ENCODE measurements around the gene ISYNA1. TPM values are rescaled to one million over a fixed set of nuclear protein-coding genes. Genes with fewer than 3 reads are reported as not detected.

Gene ISYNA1
- total and polyA plus RNA-seq, 4 donors: 4.7 to 41.9 (median 10.1) TPM

GRCh38 chr19:18464646-18465045 is 26.7 kb upstream of the ISYNA1 start (continued):
- TF ChIP-seq, protein P1, sequence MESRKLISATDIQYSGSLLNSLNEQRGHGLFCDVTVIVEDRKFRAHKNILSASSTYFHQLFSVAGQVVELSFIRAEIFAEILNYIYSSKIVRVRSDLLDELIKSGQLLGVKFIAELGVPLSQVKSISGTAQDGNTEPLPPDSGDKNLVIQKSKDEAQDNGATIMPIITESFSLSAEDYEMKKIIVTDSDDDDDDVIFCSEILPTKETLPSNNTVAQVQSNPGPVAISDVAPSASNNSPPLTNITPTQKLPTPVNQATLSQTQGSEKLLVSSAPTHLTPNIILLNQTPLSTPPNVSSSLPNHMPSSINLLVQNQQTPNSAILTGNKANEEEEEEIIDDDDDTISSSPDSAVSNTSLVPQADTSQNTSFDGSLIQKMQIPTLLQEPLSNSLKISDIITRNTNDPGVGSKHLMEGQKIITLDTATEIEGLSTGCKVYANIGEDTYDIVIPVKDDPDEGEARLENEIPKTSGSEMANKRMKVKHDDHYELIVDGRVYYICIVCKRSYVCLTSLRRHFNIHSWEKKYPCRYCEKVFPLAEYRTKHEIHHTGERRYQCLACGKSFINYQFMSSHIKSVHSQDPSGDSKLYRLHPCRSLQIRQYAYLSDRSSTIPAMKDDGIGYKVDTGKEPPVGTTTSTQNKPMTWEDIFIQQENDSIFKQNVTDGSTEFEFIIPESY (IDR thresholded peaks at IDR 0.05): no peak
- TF ChIP-seq JUND (IDR thresholded peaks at IDR 0.05) (no peak), TAF1 (conservative IDR thresholded peaks at IDR 0.05) (no peak), EGR1 (IDR thresholded peaks at IDR 0.05; ENCODE audit: low read depth in 2 of 2) (peak in 1 of 2 donors; percentile 80), RAD21 (IDR thresholded peaks at IDR 0.05) (peak; percentile 54 to 66), FOXA1 (IDR thresholded peaks at IDR 0.05) (peak; percentile 86), NR2F2 (IDR thresholded peaks at IDR 0.05) (peak; percentile 43), YY1 (IDR thresholded peaks at IDR 0.05) (peak; percentile 47), RXRA (IDR thresholded peaks at IDR 0.05) (peak; percentile 64 to 76), HNF4G (IDR thresholded peaks at IDR 0.05) (no peak), FOXA2 (IDR thresholded peaks at IDR 0.05) (peak; percentile 91)
- TF ChIP-seq, protein P2, sequence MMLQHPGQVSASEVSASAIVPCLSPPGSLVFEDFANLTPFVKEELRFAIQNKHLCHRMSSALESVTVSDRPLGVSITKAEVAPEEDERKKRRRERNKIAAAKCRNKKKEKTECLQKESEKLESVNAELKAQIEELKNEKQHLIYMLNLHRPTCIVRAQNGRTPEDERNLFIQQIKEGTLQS (IDR thresholded peaks at IDR 0.05): no peak

- peaks cover 14 to 35% (median 28%) of the 10 kb centered on the region in 4 donors for H3K4me1 ChIP-seq (ENCODE audit: control insufficient read depth in 4 of 4, insufficient read depth in 4 of 4, low read length in 3 of 4)
- peaks cover 4 to 37% (median 10%) of the 10 kb centered on the region in 4 donors for H3K36me3 ChIP-seq (ENCODE audit: control insufficient read depth in 4 of 4, insufficient read depth in 3 of 4, low read depth in 1 of 4, low read length in 3 of 4)
- no peak overlapping the region for H3K9ac ChIP-seq (ENCODE audit: low read depth in 1 of 2, low read length in 2 of 2)
- TF ChIP-seq FOXA2 (IDR thresholded peaks at IDR 0.05) (no peak), TAF1 (conservative IDR thresholded peaks at IDR 0.05) (no peak), GABPA (IDR thresholded peaks at IDR 0.05 in 1 of 2, conservative IDR thresholded peaks at IDR 0.05 in 1 of 2) (no peak), EGR1 (IDR thresholded peaks at IDR 0.05; ENCODE audit: low read depth in 2 of 2) (no peak), YY1 (IDR thresholded peaks at IDR 0.05) (no peak), FOXA1 (IDR thresholded peaks at IDR 0.05) (no peak)
- TF ChIP-seq, protein P1 (IDR thresholded peaks at IDR 0.05): no peak
- TF ChIP-seq, protein P3, sequence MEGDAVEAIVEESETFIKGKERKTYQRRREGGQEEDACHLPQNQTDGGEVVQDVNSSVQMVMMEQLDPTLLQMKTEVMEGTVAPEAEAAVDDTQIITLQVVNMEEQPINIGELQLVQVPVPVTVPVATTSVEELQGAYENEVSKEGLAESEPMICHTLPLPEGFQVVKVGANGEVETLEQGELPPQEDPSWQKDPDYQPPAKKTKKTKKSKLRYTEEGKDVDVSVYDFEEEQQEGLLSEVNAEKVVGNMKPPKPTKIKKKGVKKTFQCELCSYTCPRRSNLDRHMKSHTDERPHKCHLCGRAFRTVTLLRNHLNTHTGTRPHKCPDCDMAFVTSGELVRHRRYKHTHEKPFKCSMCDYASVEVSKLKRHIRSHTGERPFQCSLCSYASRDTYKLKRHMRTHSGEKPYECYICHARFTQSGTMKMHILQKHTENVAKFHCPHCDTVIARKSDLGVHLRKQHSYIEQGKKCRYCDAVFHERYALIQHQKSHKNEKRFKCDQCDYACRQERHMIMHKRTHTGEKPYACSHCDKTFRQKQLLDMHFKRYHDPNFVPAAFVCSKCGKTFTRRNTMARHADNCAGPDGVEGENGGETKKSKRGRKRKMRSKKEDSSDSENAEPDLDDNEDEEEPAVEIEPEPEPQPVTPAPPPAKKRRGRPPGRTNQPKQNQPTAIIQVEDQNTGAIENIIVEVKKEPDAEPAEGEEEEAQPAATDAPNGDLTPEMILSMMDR (IDR thresholded peaks at IDR 0.05; ENCODE audit: low read depth, low read length, missing input control): no peak
- 95% methylated on average over 22 of the region's 22 CpGs for WGBS
- no peaks in the 10 kb centered on the region for H3K27me3 ChIP-seq (ENCODE audit: control insufficient read depth in 4 of 4, insufficient read depth in 4 of 4, low read length in 3 of 4)
- DNase-seq (ENCODE audit: low spot score): no peak
- H3K9me3 ChIP-seq (ENCODE audit: control insufficient read depth in 4 of 4, low read length in 3 of 4): no peaks in the 10 kb centered on the region
- no peak overlapping the region for H3K4me3 ChIP-seq (ENCODE audit: low read depth in 1 of 3, low read length in 3 of 3)
- H3K27ac ChIP-seq (ENCODE audit: low read depth in 1 of 2, low read length in 2 of 2): peak overlapping the region in 1 of 2 donors; percentile 23
These were observed 23.5 kb upstream of the ISYNA1 start for GRCh38 chr19:18461471-18461870.

- no peaks in the 10 kb centered on the region for H3K9me3 ChIP-seq (ENCODE audit: control insufficient read depth in 4 of 4, low read length in 3 of 4)
- peaks cover 4 to 43% (median 12%) of the 10 kb centered on the region in 4 donors for H3K36me3 ChIP-seq (ENCODE audit: control insufficient read depth in 4 of 4, insufficient read depth in 3 of 4, low read depth in 1 of 4, low read length in 3 of 4)
- H3K4me3 ChIP-seq (ENCODE audit: low read depth in 1 of 3, low read length in 3 of 3): no peak overlapping the region
- H3K4me1 ChIP-seq (ENCODE audit: control insufficient read depth in 4 of 4, insufficient read depth in 4 of 4, low read length in 3 of 4): peaks cover 12 to 29% (median 24%) of the 10 kb centered on the region in 4 donors
- no peak for DNase-seq (ENCODE audit: low spot score)
- no peak overlapping the region for H3K9ac ChIP-seq (ENCODE audit: low read depth in 1 of 2, low read length in 2 of 2)
- H3K27me3 ChIP-seq (ENCODE audit: control insufficient read depth in 4 of 4, insufficient read depth in 4 of 4, low read length in 3 of 4): no peaks in the 10 kb centered on the region
- 86% methylated on average over 12 of the region's 12 CpGs for WGBS
- H3K27ac ChIP-seq (ENCODE audit: low read depth in 1 of 2, low read length in 2 of 2): peak overlapping the region; percentile 58 to 81
- TF ChIP-seq, protein P4, sequence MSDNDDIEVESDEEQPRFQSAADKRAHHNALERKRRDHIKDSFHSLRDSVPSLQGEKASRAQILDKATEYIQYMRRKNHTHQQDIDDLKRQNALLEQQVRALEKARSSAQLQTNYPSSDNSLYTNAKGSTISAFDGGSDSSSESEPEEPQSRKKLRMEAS (IDR thresholded peaks at IDR 0.05): no peak
- TF ChIP-seq GABPA (IDR thresholded peaks at IDR 0.05 in 1 of 2, conservative IDR thresholded peaks at IDR 0.05 in 1 of 2) (no peak), HNF4G (IDR thresholded peaks at IDR 0.05) (no peak), JUND (IDR thresholded peaks at IDR 0.05) (no peak), FOXA1 (IDR thresholded peaks at IDR 0.05) (no peak), YY1 (IDR thresholded peaks at IDR 0.05) (no peak), FOXA2 (IDR thresholded peaks at IDR 0.05) (no peak), TAF1 (conservative IDR thresholded peaks at IDR 0.05) (no peak), HNF4A (conservative IDR thresholded peaks at IDR 0.05) (no peak)
- TF ChIP-seq, protein P2 (IDR thresholded peaks at IDR 0.05): no peak
- TF ChIP-seq, protein P3 (IDR thresholded peaks at IDR 0.05; ENCODE audit: low read depth, low read length, missing input control): no peak
These were observed 23.0 kb upstream of the ISYNA1 start for GRCh38 chr19:18460900-18461299.

Measured in liver (tissue), 9 donors.